GM21717 (cell line): ENCODE measurements around the gene NLRP13.
"Not testable (repeated sequence)": the region's sequence is repeated elsewhere in the genome, so short reads cannot be mapped to it uniquely, and the experiment has no call there.

Experiments used
- ATAC-seq: cut with Tn5 transposase; IDR thresholded peaks from one replicate; pipeline ENCODE4 v1.9.1; 2021; ENCODE audit warnings: mild to moderate bottlenecking, moderate library complexity; ENCODE audit not compliant: unreplicated experiment

The NLRP13 gene

DNA sequence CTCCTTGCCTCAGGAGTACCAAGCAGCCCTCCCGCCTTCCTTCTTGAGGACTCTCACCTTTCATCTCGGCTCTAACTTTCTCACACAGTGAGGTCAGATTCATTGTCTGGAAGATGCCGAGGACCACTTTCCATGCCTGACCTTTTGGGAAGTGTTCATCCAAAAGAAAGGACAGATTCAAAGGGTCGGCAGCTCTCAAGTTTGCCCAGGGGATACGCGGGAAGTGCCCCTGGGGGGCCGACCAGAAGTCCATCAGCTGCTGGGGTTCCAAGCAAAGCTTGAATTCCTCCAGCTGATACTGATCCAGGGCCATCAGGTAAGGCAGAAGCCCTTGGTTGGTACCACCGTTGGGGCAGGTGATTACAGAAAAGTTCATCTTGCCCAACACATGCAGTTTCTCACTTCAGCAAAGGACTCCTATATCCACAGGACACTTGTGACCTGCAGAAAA lies at the start of gene NLRP13:
Gene NLRP13, minus strand, starts transcription at position 401 of the 451 bp plus-strand sequence. Its CDS starts 25 bp downstream, at position 376.
- no peak for ATAC-seq

GRCh38 chr19:55980415-55980814 lies 48.3 kb upstream of the NLRP13 start:
- no peak for ATAC-seq

DNA sequence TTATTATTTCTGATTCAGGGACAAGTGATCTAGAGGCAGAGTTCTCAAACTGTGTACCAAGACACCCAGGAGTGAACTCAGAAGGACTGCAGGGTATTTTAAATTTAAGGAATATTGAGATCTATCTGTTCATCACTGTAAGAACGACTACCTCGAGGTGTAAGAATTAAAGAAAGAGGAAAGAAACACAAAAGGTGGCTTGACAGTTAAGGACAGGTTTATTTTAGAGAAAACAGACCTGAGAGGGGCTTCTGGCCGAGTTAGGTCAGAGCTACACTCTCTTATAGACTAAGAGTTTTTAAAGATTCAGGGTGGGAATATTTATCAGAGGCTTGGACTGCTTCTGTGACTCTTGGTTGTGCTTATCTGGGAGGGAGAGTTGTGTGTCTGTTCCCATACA lies 41.8 kb upstream of the NLRP13 start:
- ATAC-seq = no peak

DNA sequence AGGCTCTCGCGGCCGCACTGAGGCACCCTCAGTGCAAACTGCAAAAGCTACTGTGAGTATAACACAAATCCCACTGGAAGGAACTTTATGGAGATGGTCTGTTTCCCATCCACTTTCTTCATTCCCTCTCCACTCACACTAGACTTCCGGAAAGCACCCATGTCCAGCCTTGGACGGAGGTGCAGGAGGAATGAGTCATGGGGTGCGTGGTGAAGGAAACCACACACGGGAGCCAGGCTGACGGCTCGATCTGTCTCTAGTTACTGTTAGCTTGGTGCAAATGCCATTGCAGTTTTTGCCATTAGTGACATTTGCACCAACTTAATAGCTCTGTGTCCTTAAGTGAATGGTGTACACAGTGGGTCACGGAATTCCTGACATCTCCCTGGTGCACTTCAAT lies 30.1 kb upstream of the NLRP13 start:
- ATAC-seq = no peak

DNA sequence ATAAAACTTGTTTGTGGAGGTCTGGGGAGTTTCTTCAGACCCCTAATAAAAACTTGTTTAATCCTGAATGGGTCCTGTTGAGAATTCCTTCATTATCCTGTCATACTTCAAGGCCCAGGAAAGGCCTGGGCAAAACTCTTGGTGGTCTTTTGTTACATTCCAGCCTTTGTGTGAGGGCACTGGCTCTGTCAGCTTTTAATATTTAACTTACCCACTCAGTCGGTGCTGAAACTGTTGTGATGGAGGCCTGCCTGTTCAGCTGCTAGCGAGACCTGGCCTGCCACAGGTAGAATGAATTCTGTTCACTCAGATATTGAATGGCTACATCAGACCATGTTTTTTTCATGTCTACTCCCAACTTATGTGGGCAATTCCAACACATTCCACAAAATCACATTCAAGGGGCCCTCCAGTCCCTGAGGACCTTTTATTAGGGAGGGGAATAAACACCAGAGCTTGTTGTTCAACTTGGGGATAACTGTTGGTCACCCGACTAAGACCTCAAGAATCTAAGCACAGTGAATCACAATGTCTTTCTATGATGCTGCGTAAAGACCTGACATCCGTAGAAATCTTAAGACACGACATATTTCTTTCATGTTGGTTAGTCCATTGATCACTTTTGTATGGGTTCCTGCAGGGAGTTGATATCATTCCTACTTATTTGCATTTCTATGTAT lies 28.0 kb upstream of the NLRP13 start:
- no peak for ATAC-seq

DNA sequence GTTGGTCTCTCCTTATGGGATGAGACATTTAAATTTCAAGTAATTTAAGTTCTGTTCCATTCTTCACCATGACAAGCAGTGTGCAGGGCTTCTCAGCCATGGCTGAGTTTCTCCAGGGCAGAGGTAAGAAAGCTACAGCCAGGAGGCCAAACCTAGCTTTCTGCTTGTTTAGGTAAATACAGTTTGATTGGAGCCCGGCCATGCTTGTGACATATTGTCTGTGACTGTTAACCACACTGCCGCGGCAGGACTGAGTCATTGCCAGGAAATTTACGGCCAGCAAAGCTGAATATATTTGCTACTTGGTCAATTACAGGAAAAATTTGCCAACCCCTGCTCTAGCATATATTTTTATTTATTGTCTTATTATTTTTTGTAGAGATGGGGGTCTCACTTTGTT lies 26.2 kb upstream of the NLRP13 start:
- ATAC-seq = no peak

DNA sequence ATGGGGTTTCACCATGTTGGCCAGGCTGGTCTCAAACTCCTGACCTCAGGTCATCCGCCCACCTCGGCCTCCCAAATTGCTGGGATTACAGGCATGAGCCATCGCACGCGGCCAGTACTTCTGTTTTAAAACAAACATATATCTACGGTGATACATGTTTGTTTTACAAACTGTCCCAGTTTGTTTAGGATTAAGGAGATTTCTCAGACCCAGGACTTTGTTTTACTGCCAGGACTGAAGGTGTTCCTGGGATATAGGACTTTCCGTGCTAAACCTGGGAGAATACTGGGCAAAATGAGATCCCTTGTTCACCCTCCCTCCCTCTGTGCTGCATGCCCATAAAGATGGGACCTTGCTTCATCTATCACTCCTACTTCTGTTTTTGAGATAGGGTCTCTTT lies 24.3 kb upstream of the NLRP13 start:
- ATAC-seq = no peak

DNA sequence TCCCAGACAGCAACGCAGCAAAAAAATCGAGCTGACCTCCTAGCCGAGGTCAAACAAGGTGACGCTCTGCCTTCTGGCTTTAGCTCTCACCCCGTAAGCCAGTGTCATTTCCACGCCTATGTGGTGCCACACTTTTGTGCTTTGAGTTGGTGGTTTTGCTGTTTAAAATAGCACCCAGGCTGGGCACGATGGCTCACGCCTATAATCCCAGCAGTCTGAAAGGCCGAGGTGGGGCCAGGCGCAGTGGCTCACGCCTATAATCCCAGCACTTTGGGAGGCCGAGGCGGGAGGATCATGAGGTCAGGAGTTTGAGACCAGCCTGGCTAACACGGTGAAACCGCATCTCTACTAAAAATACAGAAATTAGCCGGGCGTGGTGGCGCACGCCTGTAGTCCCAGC lies 18.4 kb upstream of the NLRP13 start:
- ATAC-seq = not testable (repeated sequence)

- ATAC-seq = no peak
Observed at GRCh38 chr19:55947532-55947931, 15.4 kb upstream of the NLRP13 start, which contains the start of gene NLRP8. Gene NLRP8 (plus strand): TSS chr19:55947832.

DNA sequence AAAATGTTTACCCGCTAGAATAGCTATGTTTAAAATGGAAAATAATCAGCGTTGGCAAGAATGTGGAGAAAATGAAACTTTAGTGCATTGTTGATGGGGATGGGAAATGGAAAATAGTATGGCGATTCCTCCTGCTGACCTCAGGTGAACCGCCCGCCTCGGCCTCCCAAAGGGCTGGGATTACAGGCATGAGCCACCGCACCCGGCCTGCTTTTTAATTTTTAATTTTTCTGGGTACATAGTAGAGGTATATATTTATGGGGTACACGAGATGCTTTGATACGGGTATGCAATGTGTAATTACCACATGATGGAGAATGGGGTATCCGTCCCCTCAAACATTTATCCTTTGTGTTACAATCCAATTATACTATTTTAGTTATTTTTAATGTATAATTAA lies 8.2 kb upstream of the NLRP13 start:
- ATAC-seq = no peak

DNA sequence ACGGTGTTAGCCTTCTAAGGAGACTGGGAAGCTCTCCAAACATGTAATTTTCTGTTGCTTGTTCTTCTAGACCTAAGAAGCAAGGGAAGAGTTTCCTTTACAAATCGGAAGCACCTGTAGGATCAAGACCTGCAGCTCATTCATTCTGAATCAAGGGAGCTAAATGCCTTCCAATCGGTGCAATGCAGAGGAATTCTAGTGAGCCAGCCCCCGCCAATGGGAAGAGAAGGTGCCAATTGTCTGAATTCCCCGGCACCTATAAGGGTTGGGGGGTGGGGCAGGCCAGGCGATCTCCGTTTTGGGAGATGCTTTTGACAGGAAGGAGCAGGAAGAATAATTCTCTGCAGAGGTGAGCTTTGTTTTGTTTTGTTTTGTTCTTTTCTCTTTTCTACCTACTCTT lies 7.1 kb upstream of the NLRP13 start:
- ATAC-seq = no peak

GRCh38 chr19:55935206-55935605 lies 3.1 kb upstream of the NLRP13 start:
- no peak for ATAC-seq

- no peak for ATAC-seq
Observed at GRCh38 chr19:55930996-55931515, 1.1 kb downstream of the NLRP13 start.

DNA sequence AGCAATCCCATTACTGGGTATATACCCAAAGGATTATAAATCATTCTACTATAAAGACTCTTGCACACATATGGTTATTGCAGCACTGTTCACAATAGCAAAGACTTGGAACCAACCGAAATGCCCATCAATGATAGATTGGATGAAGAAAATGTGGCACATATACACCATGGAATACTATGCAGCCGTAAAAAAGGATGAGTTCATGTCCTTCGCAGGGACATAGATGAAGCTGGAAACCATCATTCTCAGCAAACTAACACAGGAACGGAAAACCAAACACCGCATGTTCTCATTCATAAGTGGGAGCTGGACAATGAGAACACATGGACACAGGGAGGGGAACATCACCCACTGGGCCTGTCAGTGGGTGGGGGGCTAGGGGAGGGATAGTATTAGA lies 2.9 kb downstream of the NLRP13 start:
- ATAC-seq = not testable (repeated sequence)

GRCh38 chr19:55927991-55928390 lies 4.1 kb downstream of the NLRP13 start:
- no peak for ATAC-seq

DNA sequence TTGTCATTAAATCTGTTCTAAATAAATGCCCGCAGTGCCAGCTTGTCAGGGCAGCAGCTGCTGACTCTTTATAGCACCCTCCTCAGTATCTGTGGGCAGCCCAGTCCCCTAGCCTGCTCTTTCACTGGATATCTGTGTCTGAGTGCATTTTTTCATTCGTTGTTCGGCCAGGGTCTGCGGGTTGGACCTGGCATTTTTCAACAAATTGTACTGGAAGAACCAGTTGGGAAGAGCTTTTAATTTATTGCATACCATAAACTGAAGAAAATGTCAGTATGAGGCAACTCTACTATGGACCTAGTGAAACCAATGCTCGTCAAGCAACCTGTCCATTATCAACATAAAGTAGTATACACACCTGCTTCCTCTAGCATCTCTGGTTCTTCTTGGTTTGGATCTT lies 8.6 kb downstream of the NLRP13 start:
- ATAC-seq = no peak

DNA sequence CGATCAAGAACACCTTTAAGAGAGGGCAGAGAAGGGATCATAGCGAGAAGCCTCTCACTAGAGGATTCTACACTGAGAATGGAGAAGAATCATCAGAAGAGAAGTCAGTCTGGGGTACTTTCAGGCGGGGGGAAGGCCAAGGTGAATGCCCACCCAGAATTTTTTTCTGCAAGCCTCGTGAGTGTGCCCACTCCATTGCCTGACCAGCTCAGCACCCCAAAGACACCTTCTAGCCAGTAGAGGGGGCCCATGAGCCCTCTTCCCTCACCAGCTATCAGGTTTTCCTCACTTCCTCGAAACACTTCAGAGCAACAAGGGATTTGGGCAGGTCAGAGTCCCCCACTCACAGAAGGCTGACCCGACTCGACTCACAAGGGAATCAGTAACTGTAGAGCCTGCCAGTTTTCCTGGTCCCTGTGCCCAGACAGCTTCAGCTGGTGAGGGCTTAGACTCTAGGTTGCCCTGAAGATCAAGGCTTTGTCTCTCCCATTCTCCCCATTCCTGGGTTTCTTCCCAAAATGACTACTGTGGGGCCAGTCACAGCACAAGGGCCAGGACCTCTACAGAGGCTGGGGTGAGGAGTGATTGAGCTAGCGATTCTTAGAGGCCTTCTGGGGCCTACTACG lies 18.4 kb downstream of the NLRP13 start:
- no peak for ATAC-seq

- ATAC-seq = no peak
Observed at GRCh38 chr19:55912916-55913315, 19.2 kb downstream of the NLRP13 start.

GRCh38 chr19:55909801-55910200 lies 22.3 kb downstream of the NLRP13 start:
- no peak for ATAC-seq

DNA sequence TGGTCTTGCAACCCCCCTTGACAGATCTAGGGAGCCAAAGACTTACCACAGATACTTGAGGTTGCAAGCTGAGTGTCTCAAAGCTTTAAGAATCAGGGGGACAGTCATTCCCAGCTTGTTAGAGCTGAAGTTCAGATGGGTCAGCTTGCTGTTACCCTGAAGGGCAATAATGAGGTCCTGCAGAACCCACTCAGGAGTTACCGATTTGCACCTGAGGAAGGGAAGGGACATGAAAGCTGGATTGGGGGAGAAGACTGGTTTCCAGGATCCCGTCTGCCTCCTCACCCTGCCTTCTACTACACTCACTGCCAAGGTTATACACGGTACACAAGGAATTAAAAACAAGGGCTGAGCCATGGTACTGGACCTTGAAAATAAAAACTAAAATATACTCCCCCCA lies 24.4 kb downstream of the NLRP13 start:
- no peak for ATAC-seq

GRCh38 chr19:55907286-55907685 lies 24.9 kb downstream of the NLRP13 start:
- ATAC-seq = no peak

GRCh38 chr19:55902080-55902751 lies 29.9 kb downstream of the NLRP13 start:
- no peak for ATAC-seq
